HAP-1 (cell line): Measurements from ENCODE around the gene SLC12A4.
"Not testable (repeated sequence)": the region's sequence is repeated elsewhere in the genome, so short reads cannot be mapped to it uniquely, and the experiment has no call there.

ENCODE experiments used
- DNase-seq, 2 experiments: peaks; one replicate each; pipeline ENCODE4 v3.0.0-alpha.2; 2016 to 2020; ENCODE audit warnings: low spot score in 2 of 2
- H3K27me3 ChIP-seq: fragments of 250-450 bp; sonication (Bioruptor Pico); 2 replicates; pipeline ENCODE4 v1.5.1; 2020; ENCODE audit warnings: low read depth, mild to moderate bottlenecking, moderate library complexity
- H3K36me3 ChIP-seq: fragments of 250-450 bp; sonication (Bioruptor Pico); replicated peaks from 2 replicates; pipeline ENCODE4 v1.5.1; 2020; ENCODE audit warnings: mild to moderate bottlenecking
- H3K4me1 ChIP-seq: fragments of 250-450 bp; sonication (Bioruptor Pico); 2 replicates; pipeline ENCODE4 v1.5.1; 2020; ENCODE audit warnings: mild to moderate bottlenecking
- H3K4me3 ChIP-seq: fragments of 250-450 bp; sonication (Bioruptor Pico); 2 replicates; pipeline ENCODE4 v1.5.1; 2020; ENCODE audit warnings: mild to moderate bottlenecking, moderate library complexity
- H3K9me3 ChIP-seq: fragments of 250-450 bp; sonication (Bioruptor Pico); 2 replicates; pipeline ENCODE4 v1.5.1; 2020; ENCODE audit warnings: mild to moderate bottlenecking, moderate library complexity
- in situ Hi-C: fragments of 300-500 bp; cut with MboI; formaldehyde crosslinking; loops from 3 replicates; pipeline ENCODE4 v1.14.3; 2020; ENCODE audit warnings: low sequenced_read_pairs, inconsistent platforms, mixed read lengths

SLC12A4 gene

DNA sequence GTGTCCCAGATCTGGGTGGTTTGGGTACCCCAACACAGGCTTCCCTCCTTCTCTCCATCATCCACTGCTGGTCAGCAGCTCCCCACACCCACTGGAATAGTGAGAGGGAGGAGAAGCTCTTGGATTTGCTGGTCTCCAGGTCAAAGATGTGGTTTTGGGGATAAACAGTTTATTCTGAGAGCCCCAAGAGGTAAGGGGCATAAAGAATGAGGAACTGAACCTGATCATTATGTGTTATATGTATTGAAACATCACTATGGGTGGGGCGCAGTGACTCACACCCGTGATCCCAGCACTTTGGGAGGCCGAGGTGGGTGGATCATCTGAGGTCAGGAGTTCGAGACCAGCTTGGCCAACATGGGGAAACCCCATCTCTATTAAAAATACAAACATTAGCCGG lies 27.0 kb upstream of the SLC12A4 start:
- Histone ChIP-seq H3K9me3 (no peaks in the 10 kb centered on the region), H3K27me3 (no peaks in the 10 kb centered on the region), H3K4me3 (no peak overlapping the region), H3K36me3 (no peaks in the 10 kb centered on the region), H3K4me1 (peaks cover 9% of the 10 kb centered on the region)
- DNase-seq: no peak
- in situ Hi-C loops: no loop called here

DNA sequence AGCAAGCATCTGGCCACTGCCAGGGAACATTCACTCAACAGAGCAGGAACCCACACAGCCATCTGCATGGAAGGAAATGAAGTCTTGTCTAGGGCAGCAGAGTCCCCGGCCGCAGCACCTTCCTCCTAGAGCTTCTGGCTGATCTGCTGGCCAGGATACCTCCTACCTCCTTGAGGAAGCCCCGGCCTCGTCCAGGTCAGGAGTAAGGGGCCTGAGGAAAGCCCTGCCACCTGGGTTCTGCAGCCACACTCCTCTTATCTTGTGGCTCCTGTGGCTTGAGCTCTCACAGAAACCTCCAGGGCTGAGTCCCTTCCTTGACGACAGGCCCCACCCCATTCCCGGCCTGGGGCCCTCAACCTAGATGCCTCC lies 25.6 kb upstream of the SLC12A4 start:
- H3K36me3 ChIP-seq, H3K27me3 ChIP-seq, H3K4me3 ChIP-seq, in situ Hi-C loops, H3K4me1 ChIP-seq, DNase-seq, H3K9me3 ChIP-seq: not testable (repeated sequence)

DNA sequence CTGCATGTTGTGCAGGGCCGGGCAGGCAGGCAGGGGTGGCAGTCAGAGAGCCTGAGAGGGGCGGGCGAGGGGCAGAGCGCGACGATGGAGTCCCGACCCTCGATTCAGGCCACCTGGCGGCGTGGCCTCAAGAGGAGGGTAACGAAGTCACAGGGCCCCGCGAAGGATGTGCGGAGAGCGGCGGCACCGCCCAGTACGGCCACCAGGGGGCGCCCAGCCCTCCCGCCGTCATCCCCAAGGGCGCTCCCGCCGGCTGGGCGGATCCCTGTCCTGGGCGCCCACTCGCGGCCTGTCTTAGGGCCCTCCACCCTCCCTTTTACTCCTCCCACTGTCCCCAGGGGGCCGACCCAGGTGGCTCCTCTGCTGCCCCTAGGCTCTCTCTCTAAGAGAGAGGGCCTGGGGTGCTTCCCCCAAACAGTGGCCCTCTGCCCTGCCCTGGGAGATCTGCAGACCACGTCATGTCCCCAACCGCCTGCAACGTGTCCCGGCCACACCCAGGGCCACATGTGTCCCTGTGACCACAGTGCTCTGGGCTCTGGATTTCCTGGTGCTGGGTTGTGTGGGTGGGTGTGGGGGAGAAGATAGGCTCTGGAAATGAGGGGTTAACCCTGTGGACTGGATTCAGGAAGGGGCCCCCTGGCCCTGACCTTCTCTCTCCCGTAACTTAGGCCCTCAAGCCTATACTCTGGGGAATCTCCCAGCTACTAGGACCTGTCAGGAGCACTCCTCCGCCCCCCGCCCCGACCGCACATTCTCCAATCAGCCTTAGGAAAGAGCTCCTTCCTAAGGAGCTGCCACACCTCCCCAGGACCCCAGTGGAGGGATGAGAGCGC lies 25.0 kb upstream of the SLC12A4 start:
- Histone ChIP-seq H3K36me3 (no peaks in the 10 kb centered on the region), H3K27me3 (no peaks in the 10 kb centered on the region), H3K9me3 (no peaks in the 10 kb centered on the region), H3K4me1 (peaks cover 9% of the 10 kb centered on the region), H3K4me3 (no peak overlapping the region)
- peak; percentile 74 to 89 for DNase-seq
- in situ Hi-C loops: no loop called here

- in situ Hi-C loops: no loop called here
- Histone ChIP-seq H3K27me3 (no peaks in the 10 kb centered on the region), H3K4me3 (no peak overlapping the region), H3K4me1 (peaks cover 9% of the 10 kb centered on the region), H3K9me3 (no peaks in the 10 kb centered on the region), H3K36me3 (no peaks in the 10 kb centered on the region)
- no peak for DNase-seq
Observed at GRCh38 chr16:67992661-67993206, 24.3 kb upstream of the SLC12A4 start.

GRCh38 chr16:67990018-67990386 lies 21.6 kb upstream of the SLC12A4 start:
- Histone ChIP-seq H3K4me3 (no peak overlapping the region), H3K4me1 (peaks cover 9% of the 10 kb centered on the region), H3K9me3 (no peaks in the 10 kb centered on the region), H3K36me3 (no peaks in the 10 kb centered on the region), H3K27me3 (no peaks in the 10 kb centered on the region)
- DNase-seq: no peak
- in situ Hi-C loops: no loop called here

DNA sequence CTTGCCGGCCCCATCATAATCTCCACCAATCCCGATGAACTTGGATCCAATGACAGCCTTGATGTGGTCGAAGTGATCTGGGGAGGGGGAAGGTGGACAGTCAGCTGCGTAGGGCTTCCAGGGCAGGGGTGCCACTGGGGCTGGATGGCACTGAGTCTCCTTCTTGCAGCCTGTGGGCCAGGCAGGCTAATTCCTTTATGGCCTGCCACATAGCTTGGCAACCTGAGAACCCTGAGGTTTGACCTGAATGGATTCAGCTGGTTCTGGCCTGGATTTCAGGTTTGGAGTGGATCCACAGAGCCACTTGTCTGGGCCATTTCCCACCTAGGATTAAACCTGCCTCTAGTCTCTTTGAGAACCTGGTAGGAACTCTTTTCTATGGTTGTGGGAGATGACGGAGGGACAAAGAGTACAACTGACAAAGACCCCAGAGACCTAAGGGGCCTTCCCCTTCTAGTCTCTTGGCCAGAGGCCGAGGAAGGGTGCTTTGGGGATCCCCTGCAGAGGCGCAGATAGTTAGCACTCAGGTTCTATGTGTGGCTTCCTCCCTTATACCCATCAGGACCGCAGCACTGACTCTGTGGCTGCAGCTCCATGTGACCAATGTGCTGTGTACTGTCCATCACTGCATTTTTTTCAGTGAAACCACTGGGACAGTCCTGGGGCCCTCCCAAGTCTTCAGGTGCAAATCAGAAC lies 21.0 kb upstream of the SLC12A4 start:
- no peaks in the 10 kb centered on the region for H3K27me3 ChIP-seq
- peaks cover 9% of the 10 kb centered on the region for H3K4me1 ChIP-seq
- no peak overlapping the region for H3K4me3 ChIP-seq
- H3K9me3 ChIP-seq: no peaks in the 10 kb centered on the region
- in situ Hi-C loops: no loop called here
- no peak for DNase-seq
- no peaks in the 10 kb centered on the region for H3K36me3 ChIP-seq

- Histone ChIP-seq H3K4me3 (no peak overlapping the region), H3K9me3 (no peaks in the 10 kb centered on the region), H3K4me1 (peaks cover 9% of the 10 kb centered on the region), H3K27me3 (no peaks in the 10 kb centered on the region), H3K36me3 (no peaks in the 10 kb centered on the region)
- in situ Hi-C loops: no loop called here
- no peak for DNase-seq
Observed at GRCh38 chr16:67988675-67989074, 20.2 kb upstream of the SLC12A4 start.

- Histone ChIP-seq H3K9me3 (no peaks in the 10 kb centered on the region), H3K4me3 (no peak overlapping the region), H3K36me3 (no peaks in the 10 kb centered on the region), H3K4me1 (no peaks in the 10 kb centered on the region), H3K27me3 (no peaks in the 10 kb centered on the region)
- DNase-seq: no peak
- in situ Hi-C loops: no loop called here
Observed at GRCh38 chr16:67987460-67988160, 19.2 kb upstream of the SLC12A4 start.

- in situ Hi-C loops: no loop called here
- no peaks in the 10 kb centered on the region for H3K27me3 ChIP-seq
- no peaks in the 10 kb centered on the region for H3K9me3 ChIP-seq
- H3K4me3 ChIP-seq: no peak overlapping the region
- H3K36me3 ChIP-seq: no peaks in the 10 kb centered on the region
- H3K4me1 ChIP-seq: no peaks in the 10 kb centered on the region
- no peak for DNase-seq
Observed at GRCh38 chr16:67986949-67987348, 18.5 kb upstream of the SLC12A4 start.

GRCh38 chr16:67982011-67982696 lies 13.7 kb upstream of the SLC12A4 start:
- in situ Hi-C loops: no loop called here
- Histone ChIP-seq H3K4me1 (no peaks in the 10 kb centered on the region), H3K36me3 (no peaks in the 10 kb centered on the region), H3K27me3 (no peaks in the 10 kb centered on the region), H3K9me3 (no peaks in the 10 kb centered on the region), H3K4me3 (no peak overlapping the region)
- no peak for DNase-seq

DNA sequence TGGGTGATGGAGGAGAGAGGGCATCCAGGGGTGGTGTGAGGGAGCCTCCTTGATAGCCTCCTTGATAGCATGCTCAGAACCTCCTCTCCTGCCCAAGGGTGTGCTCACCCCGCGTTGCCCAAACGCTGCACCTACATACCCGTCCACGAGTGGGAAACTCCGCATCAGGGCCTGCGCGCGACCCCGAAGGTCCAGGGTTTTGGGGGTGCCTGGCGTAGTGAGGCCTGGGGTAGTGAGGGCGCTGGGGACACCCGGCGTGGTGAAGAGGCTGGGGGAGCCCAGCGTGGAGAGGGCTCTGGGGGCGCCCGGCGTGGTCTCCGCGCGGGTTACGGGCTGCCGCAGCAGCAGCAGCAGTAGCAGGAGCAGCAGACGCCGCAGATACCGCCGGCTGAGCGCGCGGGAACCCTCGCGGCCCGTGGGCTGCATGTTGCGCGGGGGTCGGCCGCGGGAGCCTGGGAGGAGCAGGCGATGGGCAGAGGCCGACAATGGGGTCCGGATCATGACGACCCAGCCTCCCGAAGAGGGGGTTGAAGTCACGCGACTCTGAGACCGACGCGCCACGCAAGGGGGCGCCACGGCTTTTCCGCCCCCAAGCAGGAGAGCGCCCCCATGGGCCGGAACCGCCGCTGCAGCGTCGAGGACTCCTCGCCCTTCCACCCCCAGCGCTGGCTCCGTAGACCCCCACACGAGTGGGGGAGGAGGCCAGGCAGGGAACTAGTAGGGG lies 11.7 kb upstream of the SLC12A4 start, which contains the start of gene DPEP3:
Gene DPEP3, minus strand, starts transcription at position 545 of the 724 bp plus-strand sequence. Its CDS starts 119 bp downstream, at position 426.
- no peak within 1 kb of the TSS for H3K4me3 ChIP-seq
- no peaks in the 10 kb centered on the region for H3K27me3 ChIP-seq
- no peaks in the 10 kb centered on the region for H3K36me3 ChIP-seq
- H3K9me3 ChIP-seq: no peaks in the 10 kb centered on the region
- H3K4me1 ChIP-seq: no peaks in the 10 kb centered on the region
- no peak for DNase-seq
- in situ Hi-C loops: no loop called here

DNA sequence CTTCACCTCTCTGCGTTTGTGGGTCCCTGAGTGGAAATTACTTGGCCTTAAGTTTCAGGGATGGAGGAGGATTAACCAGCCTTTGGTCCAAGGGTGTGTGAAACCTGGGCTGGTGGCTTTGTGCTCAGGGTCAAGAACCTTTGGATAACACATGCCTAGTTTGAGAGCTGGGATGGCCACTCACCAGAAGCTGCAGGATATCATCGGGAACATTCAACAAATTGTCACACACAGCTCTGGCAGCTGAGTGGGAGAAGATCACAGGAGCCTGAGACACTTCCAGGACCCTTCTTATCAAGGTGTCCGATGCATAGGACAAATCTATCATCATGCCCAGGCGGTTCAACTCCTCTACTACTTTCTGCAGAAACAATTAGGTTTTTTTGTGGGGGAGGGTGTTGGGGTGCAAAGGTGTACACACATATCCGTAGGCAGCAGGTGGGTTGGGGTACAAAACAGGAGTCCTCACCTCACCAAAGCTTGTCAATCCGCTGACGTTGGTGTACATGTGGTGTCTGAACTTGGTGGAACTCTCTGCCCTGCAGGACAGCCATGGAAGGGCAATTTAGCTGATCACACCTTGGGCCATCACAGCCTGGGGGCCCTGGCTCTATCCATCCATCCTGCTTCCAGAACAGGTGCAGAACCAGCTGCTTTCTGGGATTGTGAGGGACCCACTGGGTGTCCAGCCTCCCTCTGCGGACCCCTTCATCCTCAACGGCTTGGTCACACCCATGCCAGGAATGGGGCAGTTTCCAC lies 9.2 kb upstream of the SLC12A4 start:
- no peaks in the 10 kb centered on the region for H3K9me3 ChIP-seq
- H3K4me3 ChIP-seq: no peak overlapping the region
- in situ Hi-C loops: no loop called here

More for the DNA sequence above, 9.2 kb upstream of the SLC12A4 start:
- Histone ChIP-seq H3K27me3 (no peaks in the 10 kb centered on the region), H3K36me3 (no peaks in the 10 kb centered on the region), H3K4me1 (no peaks in the 10 kb centered on the region)
- DNase-seq: no peak
